ENCODE measurements around the gene ARRB1.

DNA sequence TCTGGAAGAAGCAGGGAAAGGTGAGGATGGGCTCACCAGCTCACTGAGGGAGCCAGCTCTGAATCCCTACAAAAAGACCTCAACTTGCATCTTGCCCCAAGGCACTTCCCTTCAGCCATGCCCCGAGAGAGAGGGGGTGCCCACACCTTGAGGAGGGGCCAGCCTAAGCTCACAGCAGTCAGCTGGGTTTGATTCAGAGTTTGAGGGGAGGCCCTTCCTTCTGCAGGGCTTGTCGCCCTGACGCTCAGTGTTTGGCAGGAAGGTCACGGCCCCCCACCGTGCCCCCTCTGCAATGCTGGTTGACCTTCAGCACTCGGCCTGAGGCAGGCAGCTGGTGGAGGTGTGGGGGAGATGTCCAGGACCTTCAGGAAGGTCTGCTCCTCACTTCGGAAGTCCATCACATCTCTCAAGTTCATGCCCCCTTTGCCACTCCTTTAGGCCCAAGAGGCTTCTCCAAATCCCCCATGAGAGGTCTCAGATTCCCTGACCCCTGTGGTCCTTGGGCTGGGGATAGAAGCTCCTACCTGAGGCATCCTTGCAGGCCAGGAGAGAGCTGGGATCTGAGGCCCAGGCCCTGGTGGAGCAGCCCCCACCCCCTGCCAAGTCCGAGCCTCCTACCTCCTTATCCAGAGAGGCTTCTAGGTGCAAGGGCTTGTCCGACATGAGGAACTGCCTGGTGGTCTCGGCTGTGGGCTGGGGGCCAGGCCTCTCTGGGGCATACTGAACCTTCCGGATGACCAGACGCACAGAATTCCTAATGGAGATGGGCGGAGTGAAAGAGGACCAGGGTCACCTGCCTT, 73.3 kb downstream of the ARRB1 start:
- TF ChIP-seq CTCF (IDR thresholded peaks at IDR 0.05) (no peak), POLR2A (IDR thresholded peaks at IDR 0.05) (no peak)
